AG09309 (cell line): Measurements from ENCODE around the gene FLT4.

Source experiments
- DNase-seq: peaks from one replicate; pipeline ENCODE4 v3.0.0-alpha.2; 2010; ENCODE audit warnings: low read depth
- H3K4me3 ChIP-seq: 2 replicates; pipeline ENCODE4 v1.5.1; 2011; ENCODE audit warnings: mild to moderate bottlenecking, low read depth, low read length, moderate library complexity; ENCODE audit not compliant: control insufficient read depth
- CTCF ChIP-seq: IDR thresholded peaks from 2 replicates; pipeline ENCODE4 v1.5.1; 2011; ENCODE audit warnings: mild to moderate bottlenecking, low read depth, low read length, inconsistent platforms; ENCODE audit not compliant: insufficient read depth, control insufficient read depth; ENCODE audit errors: missing control alignments

FLT4 gene

GRCh38 chr5:180648658-180649296 lies 623 bp downstream of the FLT4 start:
- no peak for TF ChIP-seq CTCF
- H3K4me3 ChIP-seq, result no peak overlapping the region
- DNase-seq, result no peak

- no peak for DNase-seq
- TF ChIP-seq CTCF, result no peak
- H3K4me3 ChIP-seq, result no peak overlapping the region
Observed at GRCh38 chr5:180647941-180648500, 1.4 kb downstream of the FLT4 start.

- no peak for TF ChIP-seq CTCF
- H3K4me3 ChIP-seq, result no peak overlapping the region
- no peak for DNase-seq
Observed at GRCh38 chr5:180647465-180647864, 1.9 kb downstream of the FLT4 start.

GRCh38 chr5:180646963-180647305 lies 2.5 kb downstream of the FLT4 start:
- TF ChIP-seq CTCF, result no peak
- H3K4me3 ChIP-seq, result no peak overlapping the region
- no peak for DNase-seq

- H3K4me3 ChIP-seq, result no peak overlapping the region
- no peak for DNase-seq
- TF ChIP-seq CTCF, result no peak
Observed at GRCh38 chr5:180646289-180646962, 3.0 kb downstream of the FLT4 start.

GRCh38 chr5:180645274-180646204 lies 3.9 kb downstream of the FLT4 start:
- TF ChIP-seq CTCF, result no peak
- DNase-seq, result no peak
- H3K4me3 ChIP-seq, result no peak overlapping the region
